Peyer's patch (tissue), 4 donors: ENCODE measurements around the gene NOS3.
A peak's percentile ranks its signal among the peaks of the same experiment; 100 is the strongest.

Experiments used
- POLR2A ChIP-seq, 2 donors: fragments of 450-650 bp; IDR thresholded peaks; one replicate each; pipeline ENCODE4 v1.5.1; 2017; ENCODE audit warnings: antibody characterized with exemption in 2 of 2, mild to moderate bottlenecking in 2 of 2, moderate library complexity in 2 of 2
- TF ChIP-seq, protein P1 (sequence below), 6 experiments: fragments of 450-650 bp in 4 of 6; fragments of 200-600 bp in 2 of 6; sonication (generic) in 1 of 6; IDR thresholded peaks; one replicate each; pipeline ENCODE4 v1.5.1; 2017 to 2019; ENCODE audit warnings: antibody characterized with exemption in 6 of 6, mild to moderate bottlenecking in 3 of 6, moderate library complexity in 1 of 6

DNA sequence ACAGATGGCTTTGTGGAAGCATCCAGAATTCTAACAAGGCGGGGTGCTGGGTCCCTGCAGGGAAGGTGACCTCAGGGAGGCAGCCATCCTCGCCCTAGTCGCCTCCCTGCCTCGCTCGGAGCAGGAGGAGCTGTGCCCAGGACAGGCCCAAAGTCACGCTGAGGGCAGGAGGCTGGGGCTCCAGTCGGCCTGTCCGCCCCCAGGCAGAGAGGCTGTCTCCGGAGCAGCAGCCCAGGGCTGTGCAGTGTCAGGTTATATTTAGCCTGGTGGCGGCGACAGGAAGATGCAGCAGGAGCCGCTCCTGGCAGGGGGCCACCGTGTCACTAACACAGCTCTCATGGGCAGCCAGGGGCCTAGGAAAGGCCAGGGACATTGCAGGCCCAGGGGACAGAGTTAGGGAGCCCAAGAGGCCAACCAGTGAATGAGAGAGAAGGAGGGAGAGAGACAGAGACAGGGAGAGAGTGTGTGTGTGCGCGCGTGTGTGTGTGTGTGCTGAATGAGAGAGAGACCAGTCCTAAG, 26.2 kb upstream of the NOS3 start:
- TF ChIP-seq, protein P1, sequence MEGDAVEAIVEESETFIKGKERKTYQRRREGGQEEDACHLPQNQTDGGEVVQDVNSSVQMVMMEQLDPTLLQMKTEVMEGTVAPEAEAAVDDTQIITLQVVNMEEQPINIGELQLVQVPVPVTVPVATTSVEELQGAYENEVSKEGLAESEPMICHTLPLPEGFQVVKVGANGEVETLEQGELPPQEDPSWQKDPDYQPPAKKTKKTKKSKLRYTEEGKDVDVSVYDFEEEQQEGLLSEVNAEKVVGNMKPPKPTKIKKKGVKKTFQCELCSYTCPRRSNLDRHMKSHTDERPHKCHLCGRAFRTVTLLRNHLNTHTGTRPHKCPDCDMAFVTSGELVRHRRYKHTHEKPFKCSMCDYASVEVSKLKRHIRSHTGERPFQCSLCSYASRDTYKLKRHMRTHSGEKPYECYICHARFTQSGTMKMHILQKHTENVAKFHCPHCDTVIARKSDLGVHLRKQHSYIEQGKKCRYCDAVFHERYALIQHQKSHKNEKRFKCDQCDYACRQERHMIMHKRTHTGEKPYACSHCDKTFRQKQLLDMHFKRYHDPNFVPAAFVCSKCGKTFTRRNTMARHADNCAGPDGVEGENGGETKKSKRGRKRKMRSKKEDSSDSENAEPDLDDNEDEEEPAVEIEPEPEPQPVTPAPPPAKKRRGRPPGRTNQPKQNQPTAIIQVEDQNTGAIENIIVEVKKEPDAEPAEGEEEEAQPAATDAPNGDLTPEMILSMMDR (IDR thresholded peaks at IDR 0.05): peak in 1 of 6 experiments; percentile 10
- no peak for TF ChIP-seq POLR2A (IDR thresholded peaks at IDR 0.05)
